Erythroblast (primary cell): ENCODE data around the gene CHIA.

Source experiments
- GATA1 ChIP-seq: IDR thresholded peaks from 2 replicates; pipeline ENCODE4 v1.6.1; 2011; ENCODE audit warnings: low read depth, mild to moderate bottlenecking, control low read depth, low read length, moderate library complexity
- POLR2A ChIP-seq: IDR thresholded peaks from 2 replicates; pipeline ENCODE4 v1.6.1; 2011; ENCODE audit warnings: mild to moderate bottlenecking, low read length

DNA sequence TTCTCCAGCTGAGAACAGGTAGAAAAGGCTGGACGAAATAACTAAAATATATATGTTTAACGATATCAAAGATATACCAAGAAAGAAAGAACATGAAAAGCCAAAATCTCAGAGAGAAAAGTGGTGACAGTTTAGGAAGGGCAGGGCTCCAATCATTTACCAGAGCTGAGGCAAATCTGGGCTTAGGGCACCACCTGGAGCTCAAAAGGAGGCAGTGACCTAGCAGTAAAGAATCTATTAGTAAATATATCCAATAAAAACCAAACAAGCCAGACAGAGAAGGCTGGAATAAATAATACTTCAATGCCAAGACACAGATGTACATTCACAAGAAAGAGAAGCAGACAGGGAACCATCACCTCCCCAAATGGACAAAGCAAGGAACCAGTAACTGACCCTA is 43.5 kb downstream of the CHIA start:
- TF ChIP-seq POLR2A (no peak), GATA1 (no peak)
